Adrenal gland (tissue), 12 donors: Measurements from ENCODE around the gene CENPP. TPM values are rescaled to one million over a fixed set of nuclear protein-coding genes. Genes with fewer than 3 reads are reported as not detected.

Source experiments
- DNase-seq, 7 donors: peaks; one replicate each; pipeline ENCODE4 v3.0.0-alpha.2; 2019 to 2020
- H3K27ac ChIP-seq, 5 donors: fragments of 200-600 bp; sonication (generic) in 4 of 5; 1 replicate in 3 of 5; 2 replicates in 2 of 5; pipeline versions ENCODE4 v1.5.1 to v1.8.0; 2016 to 2020; ENCODE audit warnings: mild to moderate bottlenecking in 1 of 5
- H3K27me3 ChIP-seq: fragments of 200-600 bp; 2 replicates; pipeline ENCODE4 v1.8.0; 2021
- H3K36me3 ChIP-seq, 2 donors: fragments of 200-600 bp; replicated peaks in 1 of 2; 1 replicate in 1 of 2; 2 replicates in 1 of 2; pipeline versions ENCODE4 v1.5.1 to v1.8.0; 2018 to 2022
- H3K4me1 ChIP-seq, 2 donors: fragments of 200-600 bp; replicated peaks in 1 of 2; 1 replicate in 1 of 2; 2 replicates in 1 of 2; pipeline versions ENCODE4 v1.5.1 to v1.8.0; 2018 to 2021
- H3K4me3 ChIP-seq, 4 donors: fragments of 200-600 bp; sonication (generic) in 3 of 4; one replicate each; pipeline ENCODE4 v1.5.1; 2016 to 2018
- H3K9me3 ChIP-seq, 3 donors: fragments of 200-600 bp; sonication (generic) in 1 of 3; replicated peaks in 1 of 3; 1 replicate in 2 of 3; 2 replicates in 1 of 3; pipeline versions ENCODE4 v1.5.1 to v1.8.0; 2016 to 2021
- CTCF ChIP-seq, 6 experiments: fragments of 450-650 bp in 4 of 6; fragments of 200-600 bp in 2 of 6; sonication (generic) in 1 of 6; IDR thresholded peaks; 1 replicate in 5 of 6; 2 replicates in 1 of 6; pipeline versions ENCODE4 v1.5.1 to v1.8.0; 2016 to 2021; ENCODE audit warnings: antibody characterized with exemption in 6 of 6, mild to moderate bottlenecking in 2 of 6, moderate library complexity in 1 of 6
- POLR2A ChIP-seq, 2 donors: fragments of 450-650 bp; IDR thresholded peaks; one replicate each; pipeline ENCODE4 v1.6.1; 2017; ENCODE audit warnings: antibody characterized with exemption in 2 of 2, mild to moderate bottlenecking in 2 of 2, moderate library complexity in 1 of 2
- WGBS, 4 donors: extraction: QIAGEN DNeasy Blood & Tissue Kit in 2 of 4; methylation state at CpG; one replicate each; pipeline versions ENCODE4 v1.1.5 to v1.1.7; 2013 to 2017; 5-methylcytosine and 5-hydroxymethylcytosine counted together
- intact Hi-C, 2 donors: fragments of 100-400 bp; cut with DNase I; formaldehyde crosslinking; loops; one replicate each; pipeline versions ENCODE4 v1.14.1 to v1.15.0; 2022 to 2023
- polyA plus RNA-seq, 3 donors: library from polyadenylated mRNA; stranded (reverse); fragments of 200-250 nt in 2 of 3; fragments of 350-450 nt in 1 of 3; fragmentation: Illumina TruSeq in 1 of 3; extraction: RNeasy Lipid Tissue Mini Kit (QIAGEN cat#74804) in 1 of 3; gene quantifications; one replicate each; pipeline ENCODE4 v1.2.3, GENCODE V29; 2013 to 2014
- total RNA-seq, 9 donors: library from RNA; depleted of rRNA in 4 of 9; stranded (reverse); fragments of >200 nt in 4 of 9; fragments of 120-200 nt in 1 of 9; fragmentation: NEBNext Ultra II Directional in 1 of 9; extraction: Animal tissue kit (Norgen Biotek cat#: 25700) in 1 of 9; gene quantifications; one replicate each; pipeline versions ENCODE4 v1.1.0 to v1.2.4, GENCODE V29; 2013 to 2023
- donor health status: healthy with polysubstance abuse.
- donor health status: Bipolar disorder and iron deficiency.
- donor health status: DM: yes; HTN: yes; CAD: no.
- donor health status: DM: no; HTN: no; CAD: no.
- donor health status: DM: no; HTN: no; CAD: no.
- donor health status: DM: yes; HTN: yes; CAD: no.

CENPP gene
- total and polyA plus RNA-seq, 12 donors = 1.1 to 14.0 (median 3.1) TPM

DNA sequence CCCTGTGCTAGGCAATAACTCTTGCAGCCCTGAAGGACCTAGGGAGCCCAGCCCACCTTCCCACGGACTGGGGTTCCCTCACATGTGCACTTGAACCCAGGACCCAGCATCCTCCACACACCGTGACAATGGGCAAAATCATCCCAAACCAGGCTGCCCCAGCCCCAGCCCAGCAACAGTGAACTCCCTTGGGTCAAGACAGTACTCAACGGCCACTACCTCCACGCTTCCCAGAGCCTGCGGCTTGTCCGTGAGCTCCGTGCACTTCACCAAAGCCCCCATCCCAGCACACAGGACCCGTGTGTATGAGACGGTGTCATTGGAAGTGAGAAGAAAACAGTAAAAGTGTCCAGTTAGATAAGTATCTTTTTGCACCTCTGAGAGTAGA, 288.4 kb downstream of the CENPP start:
- no peaks in the 10 kb centered on the region for H3K9me3 ChIP-seq
- TF ChIP-seq CTCF (IDR thresholded peaks at IDR 0.05) = no peak
- no peak for TF ChIP-seq POLR2A (IDR thresholded peaks at IDR 0.05)
- H3K27me3 ChIP-seq = no peaks in the 10 kb centered on the region
- intact Hi-C loops = no loop called here
- peak in 1 of 7 donors; percentile 9 for DNase-seq
- peaks cover 21 to 43% of the 10 kb centered on the region in 2 donors for H3K4me1 ChIP-seq
- peaks cover 0 to 14% of the 10 kb centered on the region in 2 donors for H3K36me3 ChIP-seq
- no peak overlapping the region for H3K27ac ChIP-seq
- WGBS, 4 donors = 93 to 97% (median 96%) methylated on average over 9 of the region's 9 CpGs
- H3K4me3 ChIP-seq = no peak overlapping the region

GRCh38 chr9:92614763-92615461, 289.2 kb downstream of the CENPP start:
- Histone ChIP-seq H3K4me3 (no peak overlapping the region), H3K36me3 (peaks cover 0 to 14% of the 10 kb centered on the region in 2 donors), H3K4me1 (peaks cover 21 to 40% of the 10 kb centered on the region in 2 donors), H3K27me3 (no peaks in the 10 kb centered on the region), H3K9me3 (no peaks in the 10 kb centered on the region), H3K27ac (peak overlapping the region in 3 of 5 donors; percentile 68 to 93 (median 90))
- TF ChIP-seq CTCF (IDR thresholded peaks at IDR 0.05) (no peak), POLR2A (IDR thresholded peaks at IDR 0.05) (no peak)
- WGBS, 4 donors = 74 to 82% (median 81%) methylated on average over 13 to 17 of the region's 17 CpGs
- intact Hi-C loops = no loop called here
- DNase-seq = peak in 2 of 7 donors; percentile 16 to 45

DNA sequence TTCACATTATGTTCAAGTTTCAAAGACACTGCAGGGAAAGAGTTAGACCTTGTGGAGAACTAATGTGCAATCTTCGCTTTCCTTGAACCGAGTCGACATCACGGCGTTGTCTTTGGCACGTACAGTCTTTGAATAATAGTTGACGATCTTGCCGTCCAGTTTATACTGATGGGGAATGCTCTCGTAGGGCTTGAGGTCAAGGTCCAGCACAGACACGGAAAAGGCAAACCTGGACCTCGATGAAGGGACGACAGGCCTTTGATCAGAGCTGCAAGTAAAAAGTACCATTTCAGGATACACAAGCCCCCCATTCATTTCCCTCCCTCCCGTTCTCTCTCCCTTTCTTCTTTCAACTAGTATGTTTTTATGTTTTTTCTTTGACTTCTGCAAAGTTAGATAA, 290.0 kb downstream of the CENPP start:
- no peaks in the 10 kb centered on the region for H3K9me3 ChIP-seq
- peaks cover 0 to 14% of the 10 kb centered on the region in 2 donors for H3K36me3 ChIP-seq
- peak overlapping the region; percentile 53 to 93 (median 70) for H3K27ac ChIP-seq
- DNase-seq = peak in 2 of 7 donors; percentile 44 to 55
- peaks cover 21 to 40% of the 10 kb centered on the region in 2 donors for H3K4me1 ChIP-seq
- TF ChIP-seq CTCF (IDR thresholded peaks at IDR 0.05) (no peak), POLR2A (IDR thresholded peaks at IDR 0.05) (no peak)
- intact Hi-C loops = no loop called here
- WGBS, 4 donors = 29 to 58% (median 37%) methylated on average over 13 of the region's 13 CpGs
- H3K27me3 ChIP-seq = no peaks in the 10 kb centered on the region
- H3K4me3 ChIP-seq = peak overlapping the region in 1 of 4 donors; percentile 18

DNA sequence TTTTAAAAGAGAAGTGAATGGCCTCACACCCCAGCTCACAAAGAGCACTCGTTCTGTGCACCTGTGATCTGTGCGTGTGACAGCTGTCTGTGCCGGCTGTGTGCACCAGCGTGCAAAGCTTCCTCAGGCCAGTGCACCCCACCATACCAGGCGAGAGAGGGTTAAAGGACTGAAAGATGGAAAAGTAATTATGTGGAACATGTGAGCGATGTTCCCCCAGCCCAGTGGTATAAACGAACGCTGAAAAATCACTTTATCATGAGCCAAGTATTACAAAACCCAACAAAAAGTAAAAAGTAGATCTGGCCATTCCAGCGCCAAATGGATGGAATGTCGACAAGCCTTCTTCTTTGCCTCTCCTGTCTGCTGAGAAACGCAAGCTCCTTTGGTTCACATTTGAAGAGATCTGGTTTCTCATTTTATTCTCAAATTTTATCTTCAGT, 290.5 kb downstream of the CENPP start:
- Histone ChIP-seq H3K27me3 (no peaks in the 10 kb centered on the region), H3K36me3 (peaks cover 0 to 14% of the 10 kb centered on the region in 2 donors), H3K4me1 (peaks cover 21 to 40% of the 10 kb centered on the region in 2 donors), H3K4me3 (peak overlapping the region in 2 of 4 donors; percentile 1 to 18), H3K9me3 (no peaks in the 10 kb centered on the region), H3K27ac (peak overlapping the region; percentile 53 to 93 (median 70))
- intact Hi-C loops = no loop called here
- peak in 1 of 7 donors; percentile 21 for DNase-seq
- TF ChIP-seq POLR2A (IDR thresholded peaks at IDR 0.05) (no peak), CTCF (IDR thresholded peaks at IDR 0.05) (no peak)
- WGBS, 4 donors = 34 to 50% (median 43%) methylated on average over 11 of the region's 11 CpGs
